OCI-LY3 (cell line): ENCODE measurements around the gene WDR27.

Source experiments
- H2AFZ ChIP-seq: fragments of 200-600, 300-600 bp; shearing (Covaris generic); 2 replicates; pipeline ENCODE4 v1.6.0; 2014; ENCODE audit warnings: antibody characterized with exemption, low read depth, low read length
- H3K27ac ChIP-seq: fragments of 200-600, 300-600 bp; sonication (generic); 2 replicates; pipeline ENCODE4 v1.5.1; 2014; ENCODE audit warnings: mild to moderate bottlenecking, low read length, moderate library complexity, mixed read lengths
- H3K27me3 ChIP-seq: fragments of 200-600, 300-600 bp; sonication (generic); 2 replicates; pipeline ENCODE4 v1.6.1; 2014; ENCODE audit warnings: low read depth, low read length, mixed read lengths
- H3K36me3 ChIP-seq: fragments of 200-600, 300-600 bp; sonication (generic); replicated peaks from 2 replicates; pipeline ENCODE3; 2014; ENCODE audit warnings: low read depth, low read length, mixed read lengths
- H3K4me1 ChIP-seq: fragments of 300-600, 200-600 bp; sonication (generic); 2 replicates; pipeline ENCODE4 v1.6.1; 2014; ENCODE audit warnings: low read length, mixed read lengths
- H3K4me2 ChIP-seq: fragments of 200-600, 300-600 bp; sonication (generic); 2 replicates; pipeline ENCODE4 v1.6.1; 2014; ENCODE audit warnings: low read length, mixed read lengths
- H3K4me3 ChIP-seq: fragments of 300-600, 200-600 bp; sonication (generic); 2 replicates; pipeline ENCODE4 v1.5.1; 2014; ENCODE audit warnings: antibody characterized with exemption, mild to moderate bottlenecking, low read length, moderate library complexity
- H3K79me2 ChIP-seq: fragments of 300-600, 200-600 bp; shearing (Covaris generic); 2 replicates; pipeline ENCODE4 v1.6.1; 2014; ENCODE audit warnings: mild to moderate bottlenecking, low read length, mixed read lengths
- H3K9ac ChIP-seq: fragments of 300-600, 200-600 bp; shearing (Covaris generic); 2 replicates; pipeline ENCODE4 v1.6.0; 2014; ENCODE audit warnings: mild to moderate bottlenecking, low read length, moderate library complexity
- H3K9me3 ChIP-seq: fragments of 200-600, 300-600 bp; shearing (Covaris generic); 2 replicates; pipeline ENCODE4 v1.6.1; 2014; ENCODE audit warnings: low read length, mixed read lengths; ENCODE audit not compliant: insufficient read depth
- H4K20me1 ChIP-seq: fragments of 200-600, 300-600 bp; sonication (generic); 2 replicates; pipeline ENCODE4 v1.6.1; 2016; ENCODE audit warnings: low read length, mixed read lengths; ENCODE audit not compliant: insufficient read depth
- EZH2phosphoT487 ChIP-seq: fragments of 200-600 bp; shearing (Covaris generic); IDR thresholded peaks from 2 replicates; pipeline ENCODE4 v1.6.1; 2018; ENCODE audit warnings: antibody characterized with exemption, mixed run types, low read depth
- TF ChIP-seq, protein P1 (sequence below): fragments of 200-600, 300-600 bp; sonication (generic); IDR thresholded peaks from 2 replicates; pipeline ENCODE4 v1.5.1; 2014; ENCODE audit warnings: antibody characterized with exemption, low read length, low read depth

Gene WDR27

DNA sequence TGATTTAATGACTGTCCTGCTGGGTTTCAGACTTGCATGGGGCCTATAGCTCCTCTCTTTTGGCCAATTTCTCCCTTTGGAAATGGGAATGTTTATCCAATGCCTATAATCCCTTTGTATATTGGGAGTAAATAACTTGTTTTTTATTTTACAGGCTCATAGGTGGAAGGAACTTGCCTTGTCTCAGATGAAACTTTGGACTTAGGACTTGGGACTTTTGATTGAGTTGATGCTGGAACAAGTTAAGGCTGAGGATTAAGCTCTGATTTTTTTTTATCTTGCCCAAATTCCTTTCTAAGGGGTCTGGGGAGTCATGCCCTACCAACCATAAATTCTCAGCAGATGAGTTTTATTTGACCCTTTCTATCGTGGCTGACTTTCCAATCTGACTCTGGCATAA is 23.5 kb downstream of the WDR27 start:
- Histone ChIP-seq H3K4me1 (no peaks in the 10 kb centered on the region), H3K4me2 (no peak overlapping the region), H4K20me1 (no peaks in the 10 kb centered on the region), H3K79me2 (no peaks in the 10 kb centered on the region), H3K36me3 (peaks cover 22% of the 10 kb centered on the region), H3K4me3 (no peak overlapping the region), H3K27me3 (no peaks in the 10 kb centered on the region), H3K27ac (no peak overlapping the region), H2AFZ (no peak overlapping the region), H3K9ac (no peak overlapping the region), H3K9me3 (no peaks in the 10 kb centered on the region)
- no peak for TF ChIP-seq EZH2phosphoT487

GRCh38 chr6:169677096-169677495 is 24.7 kb downstream of the WDR27 start:
- Histone ChIP-seq H3K4me1 (no peaks in the 10 kb centered on the region), H2AFZ (no peak overlapping the region), H3K9me3 (no peaks in the 10 kb centered on the region), H3K36me3 (peaks cover 16% of the 10 kb centered on the region), H3K79me2 (no peaks in the 10 kb centered on the region), H3K27me3 (no peaks in the 10 kb centered on the region), H3K27ac (no peak overlapping the region), H4K20me1 (no peaks in the 10 kb centered on the region), H3K4me2 (no peak overlapping the region), H3K4me3 (no peak overlapping the region), H3K9ac (no peak overlapping the region)
- TF ChIP-seq EZH2phosphoT487, result no peak
- TF ChIP-seq, protein P1, sequence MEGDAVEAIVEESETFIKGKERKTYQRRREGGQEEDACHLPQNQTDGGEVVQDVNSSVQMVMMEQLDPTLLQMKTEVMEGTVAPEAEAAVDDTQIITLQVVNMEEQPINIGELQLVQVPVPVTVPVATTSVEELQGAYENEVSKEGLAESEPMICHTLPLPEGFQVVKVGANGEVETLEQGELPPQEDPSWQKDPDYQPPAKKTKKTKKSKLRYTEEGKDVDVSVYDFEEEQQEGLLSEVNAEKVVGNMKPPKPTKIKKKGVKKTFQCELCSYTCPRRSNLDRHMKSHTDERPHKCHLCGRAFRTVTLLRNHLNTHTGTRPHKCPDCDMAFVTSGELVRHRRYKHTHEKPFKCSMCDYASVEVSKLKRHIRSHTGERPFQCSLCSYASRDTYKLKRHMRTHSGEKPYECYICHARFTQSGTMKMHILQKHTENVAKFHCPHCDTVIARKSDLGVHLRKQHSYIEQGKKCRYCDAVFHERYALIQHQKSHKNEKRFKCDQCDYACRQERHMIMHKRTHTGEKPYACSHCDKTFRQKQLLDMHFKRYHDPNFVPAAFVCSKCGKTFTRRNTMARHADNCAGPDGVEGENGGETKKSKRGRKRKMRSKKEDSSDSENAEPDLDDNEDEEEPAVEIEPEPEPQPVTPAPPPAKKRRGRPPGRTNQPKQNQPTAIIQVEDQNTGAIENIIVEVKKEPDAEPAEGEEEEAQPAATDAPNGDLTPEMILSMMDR, result no peak

GRCh38 chr6:169675011-169675410 is 26.8 kb downstream of the WDR27 start:
- Histone ChIP-seq H3K27ac (no peak overlapping the region), H3K4me1 (no peaks in the 10 kb centered on the region), H3K27me3 (no peaks in the 10 kb centered on the region), H4K20me1 (no peaks in the 10 kb centered on the region), H3K4me3 (no peak overlapping the region), H3K9ac (no peak overlapping the region), H2AFZ (no peak overlapping the region), H3K79me2 (no peaks in the 10 kb centered on the region), H3K4me2 (no peak overlapping the region), H3K36me3 (no peaks in the 10 kb centered on the region), H3K9me3 (no peaks in the 10 kb centered on the region)
- TF ChIP-seq EZH2phosphoT487, result no peak
- TF ChIP-seq, protein P1, result no peak

DNA sequence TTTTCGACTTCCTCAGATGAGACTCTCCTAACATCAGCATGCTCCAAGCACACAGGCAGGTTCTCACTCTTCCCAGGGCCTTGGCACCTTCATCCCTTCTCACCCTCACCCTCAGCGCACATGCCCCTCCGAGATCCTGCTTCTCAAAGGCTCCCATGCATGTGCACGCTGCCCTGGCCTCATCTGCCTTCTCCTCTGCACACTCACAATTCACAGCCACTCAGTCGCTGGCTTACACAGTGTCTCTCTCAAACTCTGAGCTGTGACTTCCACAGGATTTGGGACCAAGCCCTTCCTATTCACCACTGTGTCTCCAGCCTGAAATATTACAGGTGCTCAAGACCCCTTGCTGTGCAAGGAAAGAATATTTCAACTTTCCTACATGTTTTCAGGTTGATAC is 30.3 kb downstream of the WDR27 start:
- Histone ChIP-seq H3K4me1 (no peaks in the 10 kb centered on the region), H3K79me2 (no peaks in the 10 kb centered on the region), H3K27ac (no peak overlapping the region), H3K27me3 (no peaks in the 10 kb centered on the region), H3K4me3 (no peak overlapping the region), H3K36me3 (no peaks in the 10 kb centered on the region), H3K4me2 (no peak overlapping the region), H4K20me1 (no peaks in the 10 kb centered on the region), H3K9ac (no peak overlapping the region), H3K9me3 (no peaks in the 10 kb centered on the region), H2AFZ (no peak overlapping the region)
- no peak for TF ChIP-seq EZH2phosphoT487
- TF ChIP-seq, protein P1, result no peak

GRCh38 chr6:169669889-169670288 is 31.9 kb downstream of the WDR27 start:
- TF ChIP-seq EZH2phosphoT487, result no peak
- H3K4me2 ChIP-seq, result no peak overlapping the region
- no peaks in the 10 kb centered on the region for H4K20me1 ChIP-seq
- H3K79me2 ChIP-seq, result no peaks in the 10 kb centered on the region
- H3K36me3 ChIP-seq, result no peaks in the 10 kb centered on the region
- H3K4me3 ChIP-seq, result no peak overlapping the region
- H3K27ac ChIP-seq, result no peak overlapping the region
- H2AFZ ChIP-seq, result no peak overlapping the region
- no peaks in the 10 kb centered on the region for H3K27me3 ChIP-seq
- no peaks in the 10 kb centered on the region for H3K9me3 ChIP-seq
- H3K4me1 ChIP-seq, result no peaks in the 10 kb centered on the region
- H3K9ac ChIP-seq, result no peak overlapping the region
